Activated B cell treated with CpG ODN at 0.5 μM for 24 hours (primary cell): ENCODE results near the gene ATP1B1. TPM values are rescaled to one million over a fixed set of nuclear protein-coding genes. Genes with fewer than 3 reads are reported as not detected.

Source experiments
- ATAC-seq: fragments of 200-7000 bp; cut with Tn5 transposase; one replicate; pipeline ENCODE4 v1.10.0; 2021; ENCODE audit warnings: low read depth, mild to moderate bottlenecking, moderate library complexity
- CTCF ChIA-PET: fragments of 350-600 bp; sonication (Branson Sonifier 250); formaldehyde crosslinking; loops from one replicate; lab custom pipeline; 2021; ENCODE audit warnings: antibody characterized with exemption; lab: Charles Lee
- POLR2A ChIA-PET: fragments of 350-600 bp; sonication (Branson Sonifier 250); formaldehyde crosslinking; loops from one replicate; lab custom pipeline; 2021; ENCODE audit warnings: antibody characterized with exemption; lab: Charles Lee
- DNase-seq: peaks from one replicate; pipeline ENCODE4 v3.0.0; 2022
- H3K27ac Mint-ChIP-seq: one replicate; pipeline ENCODE4 v1.8.0; 2020; ENCODE audit warnings: mixed read lengths
- H3K27me3 Mint-ChIP-seq: one replicate; pipeline ENCODE4 v1.8.0; 2021; ENCODE audit warnings: mixed read lengths
- H3K36me3 Mint-ChIP-seq: one replicate; pipeline ENCODE4 v1.8.0; 2021; ENCODE audit warnings: low read depth, mixed read lengths
- H3K4me1 Mint-ChIP-seq: one replicate; pipeline ENCODE4 v1.8.0; 2021; ENCODE audit warnings: mixed read lengths
- H3K4me3 Mint-ChIP-seq: one replicate; pipeline ENCODE4 v1.8.0; 2020; ENCODE audit warnings: mild to moderate bottlenecking, mixed read lengths
- H3K9me3 Mint-ChIP-seq: one replicate; pipeline ENCODE4 v1.8.0; 2020; ENCODE audit warnings: mixed read lengths
- CTCF ChIP-seq: fragments of 200-600 bp; IDR thresholded peaks from one replicate; pipeline ENCODE4 v1.8.0; 2022; ENCODE audit warnings: antibody characterized with exemption, mild to moderate bottlenecking
- intact Hi-C: fragments of 100-400 bp; cut with micrococcal nuclease; formaldehyde crosslinking; loops from one replicate; pipeline ENCODE4 v1.15.1; 2024
- total RNA-seq: library from RNA; stranded (reverse); gene quantifications from 2 replicates; pipeline ENCODE4 v1.2.3, GENCODE V29; 2022

Gene ATP1B1
- total RNA-seq, 1 donor from 2014 or later = 1.6 TPM

DNA sequence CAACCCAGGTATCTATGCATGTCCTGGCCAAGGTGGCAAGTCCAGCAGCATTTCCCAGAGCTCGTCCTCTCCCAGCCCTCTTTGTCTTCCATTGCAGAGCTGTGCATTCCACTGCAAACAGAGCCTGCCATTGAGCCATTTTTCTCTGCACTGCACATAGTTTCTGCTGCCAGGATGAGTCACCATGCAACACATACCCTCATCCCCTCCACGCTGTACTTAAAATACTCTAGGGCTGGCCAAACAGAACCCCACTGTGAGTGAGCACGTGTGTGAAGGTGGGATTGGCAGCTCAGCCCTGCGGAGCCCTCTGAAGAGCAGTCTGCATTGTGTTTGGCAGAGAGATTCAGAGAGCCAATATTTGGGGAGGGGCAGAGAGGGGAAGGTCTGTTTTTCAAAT lies 3.9 kb upstream of the ATP1B1 start:
- no peak overlapping the region for H3K4me3 Mint-ChIP-seq
- ATAC-seq = no peak
- POLR2A ChIA-PET = no interaction called here
- H3K27me3 Mint-ChIP-seq = peaks cover 26% of the 10 kb centered on the region
- intact Hi-C loops = loop anchor here (10.0 kb wide), 2 partner anchors 758 to 1168 kb away; partner anchors contain the start of genes DCAF6 and MPC2
- H3K36me3 Mint-ChIP-seq = no peaks in the 10 kb centered on the region
- no peak for TF ChIP-seq CTCF
- CTCF ChIA-PET = no interaction called here
- no peaks in the 10 kb centered on the region for H3K9me3 Mint-ChIP-seq
- peaks cover 14% of the 10 kb centered on the region for H3K4me1 Mint-ChIP-seq
- DNase-seq = no peak
- no peak overlapping the region for H3K27ac Mint-ChIP-seq

- peaks cover 28% of the 10 kb centered on the region for H3K27me3 Mint-ChIP-seq
- no peaks in the 10 kb centered on the region for H3K9me3 Mint-ChIP-seq
- no peak for TF ChIP-seq CTCF
- no peak for ATAC-seq
- ChIA-PET POLR2A (no interaction called here), CTCF (no interaction called here)
- H3K27ac Mint-ChIP-seq = no peak overlapping the region
- H3K4me1 Mint-ChIP-seq = peaks cover 16% of the 10 kb centered on the region
- no peak overlapping the region for H3K4me3 Mint-ChIP-seq
- intact Hi-C loops = loop anchor here (10.0 kb wide), 2 partner anchors 758 to 1168 kb away; partner anchors contain the start of genes DCAF6 and MPC2
- DNase-seq = no peak
- no peaks in the 10 kb centered on the region for H3K36me3 Mint-ChIP-seq
Measured at GRCh38 chr1:169103002-169103401, 3.5 kb upstream of the ATP1B1 start.

DNA sequence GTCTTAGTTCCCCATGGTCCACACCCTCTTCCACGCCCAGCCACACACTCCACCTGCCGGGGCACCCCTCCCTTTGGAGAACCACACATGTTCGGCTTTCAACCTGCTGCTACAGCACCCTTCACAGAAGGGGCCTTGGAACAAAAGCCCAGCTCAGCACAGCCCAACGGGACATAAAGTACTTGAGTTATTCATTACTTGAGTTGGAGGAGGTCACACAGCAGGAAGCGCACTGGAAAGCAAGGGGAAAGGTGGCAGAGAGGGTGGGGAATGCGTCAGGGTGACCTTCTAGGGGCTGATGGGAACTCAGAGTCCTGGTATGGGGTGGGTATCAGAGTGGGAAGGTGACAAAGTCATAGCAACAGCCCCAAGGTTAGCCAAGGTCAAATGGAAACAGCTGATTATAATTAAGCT lies 3.0 kb upstream of the ATP1B1 start:
- Mint-ChIP-seq H3K4me3 (no peak overlapping the region), H3K36me3 (no peaks in the 10 kb centered on the region), H3K27ac (no peak overlapping the region), H3K27me3 (peaks cover 27% of the 10 kb centered on the region), H3K9me3 (no peaks in the 10 kb centered on the region), H3K4me1 (peaks cover 18% of the 10 kb centered on the region)
- ChIA-PET POLR2A (no interaction called here), CTCF (no interaction called here)
- intact Hi-C loops = loop anchor here (10.0 kb wide), 2 partner anchors 759 to 1169 kb away; partner anchors contain the start of genes DCAF6 and MPC2
- DNase-seq (no peak), ATAC-seq (no peak)
- no peak for TF ChIP-seq CTCF

DNA sequence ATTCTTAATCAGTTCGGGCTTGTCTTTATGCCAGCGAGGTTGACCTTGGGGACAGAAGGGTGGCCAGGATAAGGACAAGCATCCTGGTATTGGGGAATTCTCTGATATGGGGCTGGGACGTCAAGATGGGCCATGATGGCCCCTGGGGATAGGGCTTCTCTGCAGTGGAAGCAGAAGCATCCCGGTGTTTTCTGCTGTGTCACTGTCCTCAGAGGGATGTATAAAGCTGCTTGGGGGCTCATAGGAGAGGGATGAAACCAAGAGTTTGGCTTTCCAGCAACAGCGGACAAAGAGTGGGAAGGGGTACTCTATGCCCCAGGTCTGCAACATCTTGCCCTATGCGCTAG lies 1.4 kb upstream of the ATP1B1 start:
- Mint-ChIP-seq H3K4me1 (peaks cover 18% of the 10 kb centered on the region), H3K9me3 (no peaks in the 10 kb centered on the region), H3K36me3 (no peaks in the 10 kb centered on the region), H3K4me3 (peak overlapping the region; percentile 78), H3K27me3 (peaks cover 31% of the 10 kb centered on the region), H3K27ac (no peak overlapping the region)
- POLR2A ChIA-PET = no interaction called here
- CTCF ChIA-PET = no interaction called here
- TF ChIP-seq CTCF = no peak
- ATAC-seq (no peak), DNase-seq (no peak)
- intact Hi-C loops = loop anchor here (5.0 to 10.0 kb wide), 3 partner anchors 760 to 1170 kb away; partner anchors contain the start of genes DCAF6, KIFAP3 and MPC2

DNA sequence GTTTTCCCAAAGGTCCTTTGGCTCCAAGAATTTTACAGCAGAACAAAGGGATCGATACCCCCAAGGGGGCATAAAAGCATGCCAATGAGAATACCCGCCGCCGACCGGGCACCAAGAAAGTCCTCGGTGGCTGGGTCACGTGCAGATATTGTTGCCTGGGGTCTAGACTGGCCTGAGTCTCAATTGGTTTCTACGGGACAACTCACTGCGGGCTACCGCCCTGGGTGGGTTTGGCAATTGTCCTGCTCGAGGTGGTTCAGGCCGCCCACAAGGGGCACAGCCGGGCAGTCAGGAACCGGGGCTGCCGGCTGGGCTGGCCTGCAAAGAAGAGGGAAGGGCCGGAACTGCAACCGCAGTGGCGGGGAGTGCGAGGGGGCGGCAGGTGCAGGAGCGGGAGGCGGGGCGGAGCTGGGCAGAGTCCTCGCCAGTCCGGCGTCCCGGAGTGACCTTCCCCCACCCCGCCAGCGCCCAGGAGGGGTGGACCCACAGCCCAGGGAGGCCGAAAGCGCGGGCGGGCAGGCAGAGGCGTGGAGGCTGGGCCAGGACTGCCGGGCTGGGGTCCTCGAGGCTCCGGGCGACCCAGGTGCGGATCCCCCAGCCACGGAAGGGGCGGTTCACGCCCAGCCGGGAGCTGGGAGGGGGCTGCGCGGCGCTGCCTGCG lies 926 bp upstream of the ATP1B1 start:
- no peak for TF ChIP-seq CTCF
- no peak overlapping the region for H3K27ac Mint-ChIP-seq
- ChIA-PET POLR2A (no interaction called here), CTCF (no interaction called here)
- DNase-seq (no peak), ATAC-seq (peak; percentile 28)
- peaks cover 18% of the 10 kb centered on the region for H3K4me1 Mint-ChIP-seq
- intact Hi-C loops = loop anchor here (1.0 to 10.0 kb wide), 5 partner anchors 262 to 1171 kb away; partner anchors contain the start of genes DCAF6, KIFAP3, MPC2 and NME7
- no peaks in the 10 kb centered on the region for H3K36me3 Mint-ChIP-seq
- peak overlapping the region; percentile 78 for H3K4me3 Mint-ChIP-seq
- peaks cover 36% of the 10 kb centered on the region for H3K27me3 Mint-ChIP-seq
- H3K9me3 Mint-ChIP-seq = no peaks in the 10 kb centered on the region
